Breast epithelium (tissue), 4 donors: ENCODE measurements around the gene GBF1. TPM values are rescaled to one million over a fixed set of nuclear protein-coding genes. Genes with fewer than 3 reads are reported as not detected.

Source experiments
- DNase-seq, 2 donors: peaks; one replicate each; pipeline ENCODE4 v3.0.0-alpha.2; 2019; ENCODE audit warnings: low spot score in 2 of 2
- H3K27ac ChIP-seq, 2 donors: fragments of 200-600 bp; sonication (generic) in 1 of 2; one replicate each; pipeline ENCODE4 v1.5.1; 2016 to 2019; ENCODE audit warnings: mild to moderate bottlenecking in 1 of 2
- H3K27me3 ChIP-seq, 2 donors: fragments of 200-600 bp; sonication (generic) in 1 of 2; one replicate each; pipeline versions ENCODE4 v1.5.1 to v1.6.0; 2017 to 2019; ENCODE audit warnings: control low read depth in 1 of 2, mild to moderate bottlenecking in 1 of 2
- H3K36me3 ChIP-seq: fragments of 200-600 bp; one replicate; pipeline ENCODE4 v1.5.1; 2019
- H3K4me1 ChIP-seq, 2 donors: fragments of 200-600 bp; sonication (generic); one replicate each; pipeline ENCODE4 v1.5.1; 2016 to 2019; ENCODE audit warnings: control low read depth in 1 of 2
- H3K4me3 ChIP-seq, 3 donors: fragments of 200-600 bp; sonication (generic); 1 replicate in 2 of 3; 2 replicates in 1 of 3; pipeline ENCODE4 v1.5.1; 2016 to 2019; ENCODE audit warnings: mild to moderate bottlenecking in 3 of 3, moderate library complexity in 2 of 3
- H3K9me3 ChIP-seq, 2 donors: fragments of 200-600 bp; sonication (generic) in 1 of 2; one replicate each; pipeline ENCODE4 v1.5.1; 2016 to 2019; ENCODE audit warnings: control low read depth in 1 of 2
- CTCF ChIP-seq, 3 donors: fragments of 450-650 bp; IDR thresholded peaks; one replicate each; pipeline ENCODE4 v1.5.1; 2016 to 2017; ENCODE audit warnings: antibody characterized with exemption in 3 of 3, mild to moderate bottlenecking in 3 of 3, moderate library complexity in 3 of 3
- POLR2A ChIP-seq: fragments of 450-650 bp; IDR thresholded peaks from one replicate; pipeline ENCODE4 v1.6.1; 2016; ENCODE audit warnings: antibody characterized with exemption, mild to moderate bottlenecking, moderate library complexity
- POLR2AphosphoS5 ChIP-seq, 3 donors: sonication (generic); formaldehyde crosslinking; IDR thresholded peaks; one replicate each; pipeline ENCODE4 v1.6.1; 2017; ENCODE audit warnings: antibody characterized with exemption in 3 of 3
- intact Hi-C: fragments of 100-400 bp; cut with DNase I; formaldehyde crosslinking; loops from one replicate; pipeline ENCODE4 v1.15.1; 2023; ENCODE audit warnings: low total_unique reads
- total RNA-seq, 3 donors: library from RNA; depleted of rRNA; stranded (reverse); fragments of >200 nt; gene quantifications; one replicate each; pipeline ENCODE4 v1.1.0, GENCODE V29; 2016

GBF1 gene
- total RNA-seq, 3 donors from 2014 or later = 25.8 to 32.1 (median 25.9) TPM

- Histone ChIP-seq H3K27me3 (no peaks in the 10 kb centered on the region), H3K27ac (no peak overlapping the region), H3K4me3 (no peak overlapping the region), H3K4me1 (no peaks in the 10 kb centered on the region), H3K36me3 (no peaks in the 10 kb centered on the region), H3K9me3 (no peaks in the 10 kb centered on the region)
- DNase-seq = no peak
- intact Hi-C loops = no loop called here
- no peak for TF ChIP-seq POLR2A
- TF ChIP-seq POLR2AphosphoS5 (IDR thresholded peaks at IDR 0.05) = no peak
- no peak for TF ChIP-seq CTCF (IDR thresholded peaks at IDR 0.05)
These were observed 22.4 kb downstream of the GBF1 start for GRCh38 chr10:102267748-102268147.

- Histone ChIP-seq H3K27me3 (no peaks in the 10 kb centered on the region), H3K4me1 (no peaks in the 10 kb centered on the region), H3K9me3 (no peaks in the 10 kb centered on the region), H3K36me3 (no peaks in the 10 kb centered on the region), H3K27ac (peak overlapping the region in 1 of 2 donors; percentile 19), H3K4me3 (no peak overlapping the region)
- TF ChIP-seq POLR2A = no peak
- no peak for TF ChIP-seq CTCF (IDR thresholded peaks at IDR 0.05)
- no peak for TF ChIP-seq POLR2AphosphoS5 (IDR thresholded peaks at IDR 0.05)
- intact Hi-C loops = no loop called here
- no peak for DNase-seq
These were observed 23.1 kb downstream of the GBF1 start for GRCh38 chr10:102268375-102268888.

GRCh38 chr10:102269017-102269416 is 23.7 kb downstream of the GBF1 start:
- Histone ChIP-seq H3K9me3 (no peaks in the 10 kb centered on the region), H3K27ac (peak overlapping the region; percentile 3 to 19), H3K27me3 (no peaks in the 10 kb centered on the region), H3K4me3 (no peak overlapping the region), H3K36me3 (no peaks in the 10 kb centered on the region), H3K4me1 (no peaks in the 10 kb centered on the region)
- TF ChIP-seq POLR2AphosphoS5 (IDR thresholded peaks at IDR 0.05) (no peak), CTCF (IDR thresholded peaks at IDR 0.05) (no peak), POLR2A (no peak)
- DNase-seq = no peak
- intact Hi-C loops = no loop called here

- H3K4me1 ChIP-seq = no peaks in the 10 kb centered on the region
- DNase-seq = no peak
- no peak overlapping the region for H3K4me3 ChIP-seq
- intact Hi-C loops = no loop called here
- H3K36me3 ChIP-seq = no peaks in the 10 kb centered on the region
- H3K27ac ChIP-seq = no peak overlapping the region
- no peak for TF ChIP-seq CTCF (IDR thresholded peaks at IDR 0.05)
- no peak for TF ChIP-seq POLR2A
- TF ChIP-seq POLR2AphosphoS5 (IDR thresholded peaks at IDR 0.05) = no peak
- H3K9me3 ChIP-seq = no peaks in the 10 kb centered on the region
- H3K27me3 ChIP-seq = no peaks in the 10 kb centered on the region
These were observed 28.7 kb downstream of the GBF1 start for GRCh38 chr10:102274062-102274461.

- no peaks in the 10 kb centered on the region for H3K36me3 ChIP-seq
- peaks cover 0 to 2% of the 10 kb centered on the region in 2 donors for H3K4me1 ChIP-seq
- H3K9me3 ChIP-seq = no peaks in the 10 kb centered on the region
- intact Hi-C loops = no loop called here
- H3K4me3 ChIP-seq = no peak overlapping the region
- no peak for DNase-seq
- TF ChIP-seq POLR2AphosphoS5 (IDR thresholded peaks at IDR 0.05) (no peak), CTCF (IDR thresholded peaks at IDR 0.05) (no peak), POLR2A (no peak)
- H3K27me3 ChIP-seq = no peaks in the 10 kb centered on the region
- no peak overlapping the region for H3K27ac ChIP-seq
These were observed 30.0 kb downstream of the GBF1 start for GRCh38 chr10:102275343-102275742.
